HTERT RPE-1 (cell line): ENCODE measurements around the gene CD300LB.
"Not testable (repeated sequence)": the region's sequence is repeated elsewhere in the genome, so short reads cannot be mapped to it uniquely, and the experiment has no call there.

Experiments
- in situ Hi-C: fragments of 300-500 bp; cut with MboI; formaldehyde crosslinking; loops from 4 replicates; pipeline ENCODE4 v1.14.3; 2020; ENCODE audit warnings: low sequenced_read_pairs

Gene CD300LB

GRCh38 chr17:74531231-74531761 is at the start of gene CD300LB:
Gene CD300LB (minus strand): TSS chr17:74531475. CDS start chr17:74531350, 125 bp downstream.
- in situ Hi-C loops, result no loop called here

DNA sequence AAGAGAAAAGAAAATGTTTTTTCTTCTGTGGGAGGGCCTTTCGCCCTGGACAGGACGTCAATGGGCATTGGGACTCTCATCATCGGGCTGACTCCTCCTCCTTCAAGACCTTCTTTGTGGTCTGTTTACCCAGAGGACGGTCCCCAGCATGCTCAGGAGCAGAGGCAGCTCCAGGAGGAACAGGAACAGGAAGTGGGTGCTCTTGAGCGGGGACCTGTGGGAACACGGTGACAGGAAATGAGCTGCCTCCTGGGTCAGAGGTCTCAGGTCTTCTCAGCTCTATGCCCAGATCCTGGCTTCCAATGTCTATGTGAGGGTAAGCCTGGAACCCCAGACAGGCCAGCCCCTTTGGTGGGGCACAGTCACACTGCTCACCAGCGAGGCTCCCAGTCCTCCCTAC is 48.6 kb upstream of the CD300LB start:
- in situ Hi-C loops, result no loop called here

DNA sequence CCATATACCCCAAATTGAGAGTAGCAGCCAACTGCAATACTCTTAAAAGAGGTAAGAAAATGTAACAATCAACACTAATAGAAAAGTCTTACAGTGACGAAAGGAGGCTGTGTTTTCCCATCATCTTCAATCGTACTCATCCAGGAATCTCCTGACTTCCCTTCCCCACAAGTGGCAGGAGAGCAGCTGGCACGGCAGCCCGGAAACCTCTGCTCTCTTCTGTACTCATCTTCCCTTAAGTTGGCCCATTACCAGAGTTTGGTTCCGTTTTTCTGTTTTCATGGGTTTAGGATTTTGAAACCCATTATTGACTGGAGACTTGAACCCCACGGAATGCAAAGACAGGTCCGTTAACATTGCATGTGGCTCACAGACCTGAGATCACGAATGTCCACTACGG is 47.7 kb upstream of the CD300LB start:
- in situ Hi-C loops, result no loop called here

DNA sequence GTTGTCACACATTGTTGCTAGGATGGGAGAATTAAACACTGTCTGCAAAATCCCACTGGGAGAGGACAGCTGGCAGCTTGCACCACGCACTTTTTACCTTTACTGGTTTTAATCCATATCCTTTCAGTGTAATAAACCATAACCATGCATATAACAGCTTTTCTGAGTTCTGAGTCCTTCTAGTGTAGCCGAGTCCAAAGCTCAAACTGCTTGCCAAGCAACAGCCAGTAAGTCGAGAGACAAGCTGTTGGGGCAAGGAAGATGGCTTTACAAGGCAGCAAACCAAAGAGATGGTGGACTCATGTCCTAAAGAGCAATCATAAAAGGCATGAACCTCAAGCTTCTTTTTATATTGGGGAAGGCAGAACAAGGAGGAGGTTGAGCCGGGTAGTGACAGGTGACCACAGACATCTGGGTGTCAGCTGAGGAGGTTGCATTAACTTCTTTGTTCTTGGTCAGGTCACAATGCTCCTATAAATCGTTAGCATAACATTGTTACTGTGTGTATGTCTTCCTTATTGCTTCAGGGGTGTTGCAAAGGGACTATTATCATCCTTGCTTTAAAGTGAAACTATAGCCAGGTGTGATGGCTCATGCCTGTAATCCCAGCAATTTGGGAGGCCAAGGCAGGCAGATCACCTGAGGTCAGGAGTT is 43.3 kb upstream of the CD300LB start:
- in situ Hi-C loops, result no loop called here

DNA sequence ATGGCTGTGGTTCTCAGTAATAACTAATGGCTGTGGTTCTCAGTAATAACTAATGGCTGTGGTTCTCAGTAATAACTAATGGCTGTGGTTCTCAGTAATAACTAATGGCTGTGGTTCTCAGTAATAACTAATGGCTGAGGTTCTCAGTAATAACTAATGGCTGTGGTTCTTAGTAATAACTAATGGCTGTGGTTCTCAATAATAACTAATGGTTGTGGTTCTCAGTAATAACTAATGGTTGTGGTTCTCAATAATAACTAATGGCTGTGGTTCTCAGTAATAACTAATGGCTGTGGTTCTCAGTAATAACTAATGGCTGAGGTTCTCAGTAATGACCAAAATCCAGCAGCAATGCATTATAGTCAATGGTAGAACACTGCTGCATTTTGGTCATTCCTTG is 42.4 kb upstream of the CD300LB start:
- in situ Hi-C loops, result not testable (repeated sequence)

GRCh38 chr17:74573169-74573568 is 41.9 kb upstream of the CD300LB start:
- in situ Hi-C loops, result no loop called here

DNA sequence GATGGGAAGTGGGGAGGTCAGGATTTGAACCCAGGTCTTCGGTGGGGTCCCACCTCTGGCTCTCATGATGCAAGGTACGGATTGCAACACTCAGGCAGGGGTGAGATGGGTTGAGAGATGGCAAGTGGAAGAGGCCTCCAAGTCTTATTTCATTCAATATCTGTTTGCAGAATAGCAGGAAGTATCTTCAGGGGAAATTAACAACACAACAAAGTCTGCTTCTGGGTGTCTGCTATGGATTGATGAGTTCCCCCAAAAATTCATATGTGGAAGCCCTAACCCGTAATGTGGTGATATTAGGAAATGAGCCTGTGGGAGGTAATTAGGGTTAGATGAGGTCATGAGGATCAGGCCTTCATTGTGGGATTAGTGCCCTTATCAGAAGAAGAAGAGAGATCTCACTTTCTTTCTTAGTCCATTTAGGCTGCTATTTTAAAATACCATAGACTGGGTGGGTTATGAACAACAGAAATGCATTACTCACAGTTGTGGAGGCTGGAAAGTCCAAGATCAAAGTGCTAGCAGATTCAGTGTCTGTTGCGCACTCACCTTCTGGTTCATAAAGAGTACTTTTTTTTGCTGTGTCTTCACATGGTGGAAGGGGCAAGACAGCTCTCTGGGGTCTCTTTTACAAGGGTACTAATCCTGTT is 40.5 kb upstream of the CD300LB start:
- in situ Hi-C loops, result no loop called here

- in situ Hi-C loops, result no loop called here
Measured at GRCh38 chr17:74569020-74570003, 38.0 kb upstream of the CD300LB start.

DNA sequence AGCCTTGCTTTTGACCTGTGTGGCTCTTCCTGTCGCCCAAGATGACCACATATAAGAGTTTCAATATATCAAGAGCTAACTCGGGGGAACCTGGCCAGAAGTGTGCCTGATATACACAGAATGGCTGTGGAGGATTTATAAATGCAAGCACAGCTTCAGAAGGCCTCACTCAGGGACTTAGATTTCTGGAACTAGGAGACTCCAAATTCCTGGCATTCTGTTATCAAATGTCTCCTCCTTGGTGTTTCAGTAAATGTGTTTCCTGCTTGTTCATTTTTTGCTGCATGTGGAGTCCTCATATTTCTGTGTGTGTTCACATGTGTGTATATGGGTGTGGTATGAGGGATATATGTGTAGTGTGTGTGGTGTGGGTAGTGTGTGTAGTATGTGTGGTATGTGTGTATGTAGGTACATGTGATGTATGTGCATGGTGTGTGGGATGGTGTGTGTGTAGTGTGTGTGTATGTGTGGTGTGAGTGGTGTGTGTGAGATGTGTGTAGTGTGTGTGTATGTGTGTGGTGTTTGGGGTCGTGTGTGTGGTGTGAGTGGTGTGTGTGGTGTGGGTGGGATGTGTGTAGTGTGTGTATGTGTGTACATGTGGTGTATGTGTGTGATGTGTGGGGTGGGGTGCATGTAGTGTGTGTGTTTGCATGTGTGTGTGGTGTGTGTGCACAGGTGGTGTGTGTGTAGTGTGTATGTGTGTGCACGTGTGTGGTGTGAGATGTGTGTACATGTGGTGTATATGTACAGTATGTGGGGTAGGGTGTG is 37.0 kb upstream of the CD300LB start:
- in situ Hi-C loops, result no loop called here

DNA sequence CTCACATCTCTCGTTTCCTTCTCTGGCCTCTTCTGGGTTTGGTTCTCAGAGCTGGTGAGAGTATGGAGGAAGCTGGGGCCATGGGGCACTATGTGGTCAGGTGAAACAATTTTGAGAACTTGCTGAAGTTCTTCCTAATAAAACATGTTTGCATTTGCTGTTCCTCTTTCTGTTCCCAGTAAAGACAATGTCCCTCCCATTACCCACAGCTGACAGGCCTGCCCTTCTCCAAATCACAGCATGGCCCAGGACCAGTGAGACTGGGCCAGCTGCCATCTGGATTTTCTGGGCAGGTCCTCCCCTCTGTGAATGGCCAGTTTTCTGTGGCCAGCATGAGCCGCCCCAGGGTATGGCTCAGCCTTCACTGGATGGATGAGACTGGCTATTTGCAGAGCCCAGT is 36.1 kb upstream of the CD300LB start, which contains the start of gene CD300H:
Gene CD300H (minus strand): TSS at position 113 of the 400 bp plus-strand sequence.
- in situ Hi-C loops, result no loop called here

- in situ Hi-C loops, result no loop called here
Measured at GRCh38 chr17:74566132-74566753, 35.0 kb upstream of the CD300LB start.

DNA sequence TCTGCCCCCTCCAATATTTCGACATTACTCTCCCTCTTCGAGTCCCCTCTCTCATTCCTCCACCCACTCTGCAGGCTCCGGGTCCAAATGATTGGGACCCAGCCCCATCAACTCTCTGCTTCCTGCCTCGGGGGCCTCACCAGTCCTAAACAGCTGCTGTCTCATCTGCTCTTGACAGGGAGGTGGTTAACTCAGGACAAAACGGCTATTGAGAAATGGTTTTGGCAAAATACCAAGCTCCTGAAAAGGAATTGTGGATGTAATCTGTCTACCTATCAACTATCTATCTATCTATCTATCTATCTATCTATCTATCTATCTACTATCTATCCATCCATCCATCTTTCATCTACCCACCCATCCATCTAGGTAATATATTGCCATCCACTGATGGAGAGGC is 33.9 kb upstream of the CD300LB start:
- in situ Hi-C loops, result no loop called here

DNA sequence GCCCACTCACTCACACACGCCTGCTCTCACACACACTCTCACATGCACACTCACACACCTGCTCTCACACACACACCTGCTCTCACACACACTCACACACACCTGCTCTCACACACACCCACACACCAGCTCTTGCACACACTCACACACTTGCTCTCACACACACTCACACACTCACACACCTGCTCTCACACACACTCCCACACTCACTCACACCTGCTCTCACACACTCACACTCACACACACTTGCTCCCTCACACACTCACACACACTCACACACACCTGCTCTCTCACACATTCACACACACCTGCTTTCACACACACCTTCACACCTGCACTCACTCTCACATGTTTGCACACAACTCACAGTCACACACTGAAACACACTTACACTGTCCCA is 32.1 kb upstream of the CD300LB start:
- in situ Hi-C loops, result no loop called here

GRCh38 chr17:74561586-74561985 is 30.3 kb upstream of the CD300LB start:
- in situ Hi-C loops, result no loop called here

DNA sequence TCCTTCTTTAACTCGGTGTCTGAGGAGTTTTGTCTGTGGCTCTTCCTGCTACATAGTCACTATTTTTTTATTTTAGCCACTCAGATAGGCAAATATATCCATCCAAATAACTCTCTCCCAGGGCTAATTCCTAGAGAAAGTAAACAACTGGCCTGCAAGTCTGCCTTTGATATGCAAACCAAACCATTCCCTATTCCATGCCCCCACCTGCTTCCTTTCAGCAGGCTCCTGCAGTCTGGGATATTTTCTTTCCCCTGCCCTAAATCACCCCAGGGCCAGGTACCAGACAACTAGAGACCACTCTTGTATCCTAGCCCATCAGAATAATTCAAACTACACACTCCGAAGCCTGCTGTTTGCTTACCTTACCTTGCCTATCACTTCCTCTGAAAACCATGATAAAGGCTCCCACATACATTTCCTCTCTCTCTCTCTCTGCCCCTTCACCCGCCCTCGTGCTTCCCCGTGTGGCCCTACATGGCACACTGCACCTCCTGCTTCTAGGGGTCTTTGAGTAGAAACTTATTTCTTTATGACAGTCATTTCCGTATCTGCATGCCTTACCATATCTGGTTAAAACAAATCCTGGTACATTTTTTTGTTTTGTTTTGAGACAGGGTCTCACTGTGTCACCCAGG is 27.7 kb upstream of the CD300LB start:
- in situ Hi-C loops, result no loop called here

DNA sequence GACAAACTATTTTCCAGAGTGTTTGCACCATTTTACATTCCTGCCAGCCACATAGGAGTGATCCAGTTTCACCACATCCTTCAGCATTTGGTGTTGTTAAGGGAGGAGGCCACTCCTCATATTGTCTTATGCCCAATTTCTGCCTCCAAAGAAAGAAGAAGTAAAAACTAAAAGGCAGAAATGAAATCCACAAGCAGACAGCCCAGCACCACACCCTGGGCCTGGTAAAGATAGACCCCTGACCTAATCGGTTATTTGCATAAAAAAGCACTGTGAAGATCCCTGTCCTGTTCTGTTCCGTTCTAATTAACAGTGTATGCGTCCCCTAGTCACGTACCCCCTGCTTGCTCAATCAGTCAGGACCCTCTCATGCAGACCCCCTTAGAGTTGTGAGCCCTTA is 27.1 kb upstream of the CD300LB start:
- in situ Hi-C loops, result not testable (repeated sequence)

GRCh38 chr17:74555427-74555940 is 24.2 kb upstream of the CD300LB start:
- in situ Hi-C loops, result no loop called here

DNA sequence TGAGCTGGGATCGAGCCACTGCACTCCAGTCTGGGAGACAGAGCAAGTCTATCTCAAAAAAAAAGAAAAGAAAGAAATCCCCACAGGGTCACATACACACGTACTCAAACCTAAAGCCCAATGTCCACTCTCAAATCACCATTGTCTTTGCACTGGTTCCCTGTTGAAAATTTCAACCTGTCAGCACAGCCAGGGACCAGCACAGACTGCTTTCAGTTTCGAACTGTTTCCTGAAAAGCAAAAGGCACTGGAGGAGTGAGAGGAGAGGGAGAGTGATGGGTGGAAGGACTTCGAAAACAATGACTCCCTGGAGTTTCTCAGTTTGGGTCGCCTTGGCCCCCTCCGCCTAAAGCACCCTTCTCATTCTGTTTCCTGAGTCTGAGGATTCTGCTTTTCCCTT is 23.6 kb upstream of the CD300LB start:
- in situ Hi-C loops, result no loop called here

GRCh38 chr17:74552037-74552436 is 20.8 kb upstream of the CD300LB start:
- in situ Hi-C loops, result no loop called here
